HEK293 (cell line): ENCODE results near the gene KCNV2.

Source experiments
- GLIS2 ChIP-seq: fragments of 450-650 bp; formaldehyde crosslinking; IDR thresholded peaks from 2 replicates; pipeline ENCODE4 v1.5.1; 2016; ENCODE audit warnings: missing biosample characterization, missing genetic modification characterization
- MYNN ChIP-seq: fragments of 450-650 bp; formaldehyde crosslinking; IDR thresholded peaks from 2 replicates; pipeline ENCODE4 v1.5.1; 2016; ENCODE audit warnings: missing biosample characterization, missing genetic modification characterization, borderline replicate concordance
- ZBTB21 ChIP-seq: fragments of 450-650 bp; formaldehyde crosslinking; IDR thresholded peaks from 2 replicates; pipeline ENCODE4 v1.5.1; 2017; ENCODE audit warnings: missing biosample characterization, missing genetic modification characterization
- ZNF610 ChIP-seq: fragments of 450-650 bp; formaldehyde crosslinking; IDR thresholded peaks from 2 replicates; pipeline ENCODE4 v1.5.1; 2016; ENCODE audit warnings: missing biosample characterization, missing genetic modification characterization, borderline replicate concordance
- ZNF658 ChIP-seq: fragments of 450-650 bp; formaldehyde crosslinking; IDR thresholded peaks from 2 replicates; pipeline ENCODE4; 2016; ENCODE audit warnings: missing biosample characterization, missing genetic modification characterization
- TF ChIP-seq, protein P1 (sequence below): fragments of 450-650 bp; formaldehyde crosslinking; IDR thresholded peaks from 2 replicates; pipeline ENCODE4 v1.5.1; 2016; ENCODE audit warnings: missing biosample characterization, missing genetic modification characterization
- TF ChIP-seq, protein P2 (sequence below): fragments of 450-650 bp; formaldehyde crosslinking; IDR thresholded peaks from 2 replicates; pipeline ENCODE4 v1.5.1; 2016; ENCODE audit warnings: missing biosample characterization, missing genetic modification characterization, borderline replicate concordance
- TF ChIP-seq, protein P3 (sequence below): fragments of 450-650 bp; formaldehyde crosslinking; IDR thresholded peaks from 2 replicates; pipeline ENCODE4 v1.5.1; 2016; ENCODE audit warnings: missing biosample characterization, missing genetic modification characterization

DNA sequence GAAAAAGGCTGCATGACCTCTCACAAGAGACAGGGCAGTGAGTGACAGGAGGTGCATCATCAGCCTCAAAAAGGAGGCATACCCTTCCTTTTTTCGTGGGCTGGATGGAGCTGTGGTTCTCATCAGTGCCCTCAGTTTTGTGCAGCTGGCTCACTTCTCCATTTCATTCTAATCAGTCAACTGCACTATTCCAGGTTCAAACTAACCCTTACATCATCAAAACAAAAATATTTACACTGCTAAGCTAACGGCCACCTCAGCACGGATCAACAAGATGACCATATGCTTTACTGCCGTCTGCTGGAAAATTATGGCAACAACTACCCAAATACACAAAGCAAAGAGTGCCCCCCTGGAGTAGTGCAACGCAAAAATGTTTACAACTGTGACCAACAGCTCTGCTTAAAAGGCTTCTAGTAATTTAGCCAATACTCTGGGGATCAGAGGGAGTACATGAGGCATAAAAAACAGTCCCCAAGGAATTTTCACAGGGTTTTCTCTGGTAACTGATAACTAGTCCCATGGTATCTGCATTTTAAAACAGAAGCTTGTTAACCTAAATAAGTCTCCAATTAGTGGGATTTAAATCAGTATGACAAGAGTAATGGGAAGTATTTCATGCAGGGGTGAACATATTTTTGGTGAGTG, 10.8 kb downstream of the KCNV2 start:
- TF ChIP-seq, protein P1, sequence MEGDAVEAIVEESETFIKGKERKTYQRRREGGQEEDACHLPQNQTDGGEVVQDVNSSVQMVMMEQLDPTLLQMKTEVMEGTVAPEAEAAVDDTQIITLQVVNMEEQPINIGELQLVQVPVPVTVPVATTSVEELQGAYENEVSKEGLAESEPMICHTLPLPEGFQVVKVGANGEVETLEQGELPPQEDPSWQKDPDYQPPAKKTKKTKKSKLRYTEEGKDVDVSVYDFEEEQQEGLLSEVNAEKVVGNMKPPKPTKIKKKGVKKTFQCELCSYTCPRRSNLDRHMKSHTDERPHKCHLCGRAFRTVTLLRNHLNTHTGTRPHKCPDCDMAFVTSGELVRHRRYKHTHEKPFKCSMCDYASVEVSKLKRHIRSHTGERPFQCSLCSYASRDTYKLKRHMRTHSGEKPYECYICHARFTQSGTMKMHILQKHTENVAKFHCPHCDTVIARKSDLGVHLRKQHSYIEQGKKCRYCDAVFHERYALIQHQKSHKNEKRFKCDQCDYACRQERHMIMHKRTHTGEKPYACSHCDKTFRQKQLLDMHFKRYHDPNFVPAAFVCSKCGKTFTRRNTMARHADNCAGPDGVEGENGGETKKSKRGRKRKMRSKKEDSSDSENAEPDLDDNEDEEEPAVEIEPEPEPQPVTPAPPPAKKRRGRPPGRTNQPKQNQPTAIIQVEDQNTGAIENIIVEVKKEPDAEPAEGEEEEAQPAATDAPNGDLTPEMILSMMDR (tag by site-specific recombination), result peak; percentile 81
- TF ChIP-seq, protein P2, sequence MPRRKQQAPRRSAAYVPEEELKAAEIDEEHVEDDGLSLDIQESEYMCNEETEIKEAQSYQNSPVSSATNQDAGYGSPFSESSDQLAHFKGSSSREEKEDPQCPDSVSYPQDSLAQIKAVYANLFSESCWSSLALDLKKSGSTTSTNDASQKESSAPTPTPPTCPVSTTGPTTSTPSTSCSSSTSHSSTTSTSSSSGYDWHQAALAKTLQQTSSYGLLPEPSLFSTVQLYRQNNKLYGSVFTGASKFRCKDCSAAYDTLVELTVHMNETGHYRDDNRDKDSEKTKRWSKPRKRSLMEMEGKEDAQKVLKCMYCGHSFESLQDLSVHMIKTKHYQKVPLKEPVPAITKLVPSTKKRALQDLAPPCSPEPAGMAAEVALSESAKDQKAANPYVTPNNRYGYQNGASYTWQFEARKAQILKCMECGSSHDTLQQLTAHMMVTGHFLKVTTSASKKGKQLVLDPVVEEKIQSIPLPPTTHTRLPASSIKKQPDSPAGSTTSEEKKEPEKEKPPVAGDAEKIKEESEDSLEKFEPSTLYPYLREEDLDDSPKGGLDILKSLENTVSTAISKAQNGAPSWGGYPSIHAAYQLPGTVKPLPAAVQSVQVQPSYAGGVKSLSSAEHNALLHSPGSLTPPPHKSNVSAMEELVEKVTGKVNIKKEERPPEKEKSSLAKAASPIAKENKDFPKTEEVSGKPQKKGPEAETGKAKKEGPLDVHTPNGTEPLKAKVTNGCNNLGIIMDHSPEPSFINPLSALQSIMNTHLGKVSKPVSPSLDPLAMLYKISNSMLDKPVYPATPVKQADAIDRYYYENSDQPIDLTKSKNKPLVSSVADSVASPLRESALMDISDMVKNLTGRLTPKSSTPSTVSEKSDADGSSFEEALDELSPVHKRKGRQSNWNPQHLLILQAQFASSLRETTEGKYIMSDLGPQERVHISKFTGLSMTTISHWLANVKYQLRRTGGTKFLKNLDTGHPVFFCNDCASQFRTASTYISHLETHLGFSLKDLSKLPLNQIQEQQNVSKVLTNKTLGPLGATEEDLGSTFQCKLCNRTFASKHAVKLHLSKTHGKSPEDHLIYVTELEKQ (tag by site-specific recombination), result peak; percentile 44; the same call in 1 of the 2 replicates
- TF ChIP-seq, protein P3, sequence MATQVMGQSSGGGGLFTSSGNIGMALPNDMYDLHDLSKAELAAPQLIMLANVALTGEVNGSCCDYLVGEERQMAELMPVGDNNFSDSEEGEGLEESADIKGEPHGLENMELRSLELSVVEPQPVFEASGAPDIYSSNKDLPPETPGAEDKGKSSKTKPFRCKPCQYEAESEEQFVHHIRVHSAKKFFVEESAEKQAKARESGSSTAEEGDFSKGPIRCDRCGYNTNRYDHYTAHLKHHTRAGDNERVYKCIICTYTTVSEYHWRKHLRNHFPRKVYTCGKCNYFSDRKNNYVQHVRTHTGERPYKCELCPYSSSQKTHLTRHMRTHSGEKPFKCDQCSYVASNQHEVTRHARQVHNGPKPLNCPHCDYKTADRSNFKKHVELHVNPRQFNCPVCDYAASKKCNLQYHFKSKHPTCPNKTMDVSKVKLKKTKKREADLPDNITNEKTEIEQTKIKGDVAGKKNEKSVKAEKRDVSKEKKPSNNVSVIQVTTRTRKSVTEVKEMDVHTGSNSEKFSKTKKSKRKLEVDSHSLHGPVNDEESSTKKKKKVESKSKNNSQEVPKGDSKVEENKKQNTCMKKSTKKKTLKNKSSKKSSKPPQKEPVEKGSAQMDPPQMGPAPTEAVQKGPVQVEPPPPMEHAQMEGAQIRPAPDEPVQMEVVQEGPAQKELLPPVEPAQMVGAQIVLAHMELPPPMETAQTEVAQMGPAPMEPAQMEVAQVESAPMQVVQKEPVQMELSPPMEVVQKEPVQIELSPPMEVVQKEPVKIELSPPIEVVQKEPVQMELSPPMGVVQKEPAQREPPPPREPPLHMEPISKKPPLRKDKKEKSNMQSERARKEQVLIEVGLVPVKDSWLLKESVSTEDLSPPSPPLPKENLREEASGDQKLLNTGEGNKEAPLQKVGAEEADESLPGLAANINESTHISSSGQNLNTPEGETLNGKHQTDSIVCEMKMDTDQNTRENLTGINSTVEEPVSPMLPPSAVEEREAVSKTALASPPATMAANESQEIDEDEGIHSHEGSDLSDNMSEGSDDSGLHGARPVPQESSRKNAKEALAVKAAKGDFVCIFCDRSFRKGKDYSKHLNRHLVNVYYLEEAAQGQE, result no peak
- TF ChIP-seq GLIS2 (tag by site-specific recombination) (0 out of 2 replicates have a peak, but pooled peaks have one; percentile 14), MYNN (tag by site-specific recombination) (no peak), ZNF658 (no peak), ZBTB21 (tag by site-specific recombination) (no peak), ZNF610 (tag by site-specific recombination) (no peak)
